NCI-H2081 (cell line): Measurements from ENCODE around the gene MAN1C1.
A peak's percentile ranks its signal among the peaks of the same experiment; 100 is the strongest.

Experiments
- DNase-seq, 2 experiments: peaks; one replicate each; lab custom pipeline; 2025; lab: John Stamatoyannopoulos, UW

The MAN1C1 gene

DNA sequence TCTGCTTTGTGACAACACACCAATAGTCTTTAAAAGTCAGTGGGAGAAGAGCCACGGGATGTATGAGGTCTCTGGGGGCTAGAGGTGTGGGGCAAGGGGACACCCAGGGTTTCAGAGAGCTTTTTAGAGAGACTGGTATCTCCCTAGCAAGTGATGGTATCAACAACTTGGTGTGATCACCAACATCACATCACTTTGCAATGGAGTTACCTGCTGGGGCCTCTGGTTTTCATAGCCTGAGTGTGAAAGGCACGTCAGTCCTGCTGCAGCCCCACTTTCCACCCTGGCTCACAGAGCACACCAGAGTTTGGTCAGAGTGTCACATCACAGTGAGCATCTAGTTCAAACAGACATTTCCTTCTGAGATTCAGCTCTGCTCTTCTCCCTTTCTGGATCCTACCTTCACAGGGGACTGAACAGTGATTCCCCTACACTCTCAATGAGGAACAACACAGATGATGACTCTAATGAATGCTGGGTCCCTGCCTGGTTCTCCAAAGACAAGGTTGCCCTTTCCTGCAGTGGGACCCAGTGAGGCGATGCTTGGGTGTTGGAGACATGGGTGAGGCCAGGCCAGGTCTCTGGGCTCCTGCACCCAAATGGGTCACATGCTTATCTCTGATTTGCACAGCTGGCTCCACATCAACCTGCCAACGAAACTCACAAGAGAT, 2.0 kb upstream of the MAN1C1 start:
- no peak for DNase-seq

DNA sequence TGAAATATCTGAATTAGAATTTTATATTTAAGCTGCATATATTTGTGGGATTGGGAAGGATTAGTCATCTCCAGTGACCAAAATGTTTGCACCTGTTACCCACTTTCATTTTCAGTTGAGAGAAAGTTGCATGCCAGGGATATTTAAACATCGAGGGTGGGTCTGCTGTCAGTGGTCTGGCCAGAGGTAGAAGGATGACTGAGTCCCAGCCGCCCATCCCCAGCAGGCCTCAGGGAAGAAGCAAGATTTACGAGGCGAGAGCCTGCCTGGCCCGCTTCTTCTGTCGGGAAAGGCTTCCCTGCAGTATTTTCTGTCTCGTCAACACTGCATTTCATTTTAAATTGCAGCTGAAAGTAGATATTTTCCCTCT, 1.4 kb upstream of the MAN1C1 start:
- no peak for DNase-seq

DNA sequence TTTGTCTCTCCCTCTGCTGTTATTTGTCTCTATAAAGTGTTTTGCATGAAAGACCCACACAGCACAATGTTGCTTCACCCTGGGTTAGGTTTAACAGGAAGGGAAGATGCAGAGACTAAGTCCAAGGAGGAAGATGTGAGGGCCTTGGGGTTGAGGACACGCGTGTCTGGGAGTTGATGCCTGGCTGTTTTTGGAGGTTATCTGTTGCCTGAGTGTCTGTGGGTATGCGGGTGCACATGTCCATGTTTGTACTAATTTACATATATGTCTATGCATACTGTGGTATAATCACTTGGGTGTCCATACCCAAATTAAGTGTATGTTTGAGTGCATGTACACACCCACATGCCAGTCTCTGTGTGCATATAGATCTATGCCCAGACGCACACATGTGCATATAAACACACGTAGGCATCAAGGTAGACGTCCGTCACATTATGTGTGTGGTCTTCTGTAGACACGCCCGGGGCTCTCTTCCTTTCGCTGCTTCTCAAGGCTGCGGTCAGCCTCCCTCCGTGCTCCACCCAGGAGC, 962 bp upstream of the MAN1C1 start:
- DNase-seq, result no peak

DNA sequence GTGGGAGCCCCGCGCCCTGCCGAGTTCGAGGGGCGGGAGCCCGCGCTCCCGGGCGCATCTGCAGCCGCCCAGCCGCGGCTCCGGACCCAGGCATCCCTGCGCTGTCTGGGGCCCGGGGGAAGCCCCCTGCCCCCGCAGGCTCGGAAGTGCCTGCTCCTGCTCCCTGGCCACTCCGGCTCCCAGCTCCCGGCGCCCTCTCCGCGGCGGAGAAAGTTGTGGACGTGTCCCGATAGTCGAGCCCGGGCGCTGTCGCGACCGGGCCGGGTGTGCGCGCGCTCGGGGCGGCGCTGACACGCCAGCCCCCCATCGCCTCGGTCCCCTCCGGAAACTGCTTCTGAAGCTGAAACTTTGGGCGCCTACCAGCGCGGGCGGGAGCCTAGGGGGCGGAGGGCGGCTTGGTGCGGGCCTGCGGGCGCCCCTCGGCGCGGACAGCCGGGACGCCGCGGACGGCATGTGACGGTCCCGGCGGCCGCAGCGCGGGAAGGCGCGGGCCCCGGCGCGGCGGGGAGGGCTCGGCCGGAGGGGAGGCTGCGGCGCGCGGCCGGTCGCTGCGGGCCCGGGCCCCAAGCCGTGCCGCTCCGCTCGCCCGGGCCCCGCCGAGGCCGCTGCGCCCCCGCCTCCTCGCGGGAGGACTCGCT, 515 bp downstream of the MAN1C1 start:
- DNase-seq, result no peak

DNA sequence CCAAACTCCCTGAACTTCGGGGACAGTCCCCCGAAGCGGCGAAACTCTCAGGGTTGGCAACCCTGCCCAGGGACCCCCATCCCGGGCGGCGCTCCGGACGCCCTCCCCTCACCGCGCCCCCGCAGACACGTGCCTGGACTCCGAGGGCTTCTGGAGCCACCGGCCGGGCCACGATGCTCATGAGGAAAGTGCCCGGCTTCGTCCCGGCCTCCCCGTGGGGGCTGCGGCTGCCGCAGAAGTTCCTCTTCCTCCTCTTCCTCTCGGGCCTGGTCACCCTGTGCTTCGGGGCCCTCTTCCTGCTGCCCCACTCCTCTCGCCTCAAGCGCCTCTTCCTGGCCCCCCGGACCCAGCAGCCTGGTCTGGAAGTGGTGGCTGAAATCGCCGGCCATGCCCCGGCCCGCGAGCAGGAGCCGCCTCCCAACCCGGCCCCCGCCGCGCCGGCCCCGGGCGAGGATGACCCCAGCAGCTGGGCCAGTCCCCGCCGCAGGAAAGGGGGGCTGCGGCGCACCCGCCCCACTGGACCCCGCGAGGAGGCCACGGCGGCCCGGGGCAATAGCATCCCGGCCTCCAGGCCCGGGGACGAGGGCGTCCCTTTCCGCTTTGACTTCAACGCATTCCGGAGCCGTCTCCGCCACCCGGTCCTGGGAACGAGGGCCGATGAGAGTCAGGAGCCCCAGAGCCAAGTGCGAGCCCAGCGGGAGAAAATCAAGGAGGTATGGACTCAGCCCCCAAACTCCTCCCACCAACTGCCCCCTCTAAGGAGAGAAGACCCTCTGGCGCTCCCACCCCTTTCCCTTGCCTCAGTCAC, 1.2 kb downstream of the MAN1C1 start:
- no peak for DNase-seq

DNA sequence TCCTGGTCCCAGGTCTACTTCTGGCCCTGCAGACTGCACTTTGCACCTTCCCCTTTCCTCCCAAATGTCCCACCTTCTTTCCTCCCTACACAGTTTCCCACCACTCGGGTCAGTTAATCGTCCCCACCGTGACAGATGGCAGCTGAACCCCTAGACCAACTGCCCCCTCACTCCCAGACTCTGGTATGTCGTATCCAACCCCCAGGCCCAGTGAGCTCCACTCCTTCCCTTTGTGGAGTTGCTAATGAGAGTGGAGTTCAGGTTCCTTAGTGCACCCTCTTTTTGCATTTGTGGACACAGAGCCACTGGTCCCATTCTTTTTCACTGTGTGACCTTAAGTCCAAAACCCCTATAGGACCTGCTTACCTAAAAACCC, 1.8 kb downstream of the MAN1C1 start:
- no peak for DNase-seq

DNA sequence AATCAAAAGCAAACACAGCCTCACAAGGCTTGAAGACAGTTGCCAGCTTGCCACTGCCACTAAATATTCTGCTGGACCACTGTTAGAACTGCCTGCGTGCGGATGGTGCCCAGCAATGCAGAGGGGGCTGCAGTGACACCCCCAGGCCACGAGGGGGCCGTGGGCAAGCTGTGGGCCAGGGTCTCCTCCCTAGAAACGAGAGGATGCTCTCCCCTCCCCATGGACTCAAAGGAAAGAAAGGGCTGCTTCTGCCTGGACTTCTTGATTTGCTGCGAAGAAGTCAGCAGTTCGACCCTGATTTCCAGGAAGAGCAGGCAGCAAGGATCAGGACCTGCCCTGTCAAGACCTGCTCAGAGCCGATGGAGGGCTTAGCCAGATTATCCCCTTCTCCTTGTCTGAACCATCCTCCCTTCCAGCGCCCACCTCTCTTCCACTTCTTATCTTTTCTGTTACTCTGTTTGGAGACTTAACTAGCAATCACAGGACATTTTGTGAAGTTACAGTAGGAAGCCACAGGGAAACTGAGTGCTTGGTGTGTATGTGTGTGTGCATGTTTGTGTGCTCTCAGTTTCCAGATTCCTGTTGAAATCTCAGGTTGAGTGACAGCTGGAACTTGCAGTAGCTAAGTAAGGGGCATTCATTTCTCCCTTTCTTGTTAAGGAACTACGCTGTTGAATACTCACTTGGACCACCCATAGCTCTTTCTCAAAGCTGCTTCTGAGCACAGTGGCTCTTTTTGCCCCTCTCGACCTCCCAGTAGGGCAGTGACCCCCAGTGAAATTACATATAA, 2.7 kb downstream of the MAN1C1 start:
- DNase-seq, result peak; percentile 25 to 56

DNA sequence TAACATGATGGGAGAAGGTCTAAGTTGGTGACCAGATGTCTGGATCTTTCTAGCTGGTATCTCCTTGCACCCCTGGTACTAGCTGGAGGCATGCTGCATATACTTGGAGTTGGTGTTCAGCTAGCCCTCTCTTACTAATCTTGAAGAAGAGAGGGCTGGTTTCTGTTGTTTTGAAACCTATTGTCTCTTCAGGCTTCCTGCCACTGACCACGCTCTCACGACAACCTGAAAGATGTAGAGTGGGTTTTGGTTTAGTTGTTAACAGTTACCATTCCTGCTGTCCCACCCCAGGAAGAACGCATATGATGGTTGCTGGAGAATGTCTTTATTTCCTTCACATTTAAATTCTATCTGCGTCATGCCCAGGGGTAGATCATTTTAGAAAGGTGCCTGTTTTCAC, 3.6 kb downstream of the MAN1C1 start:
- DNase-seq, result no peak

DNA sequence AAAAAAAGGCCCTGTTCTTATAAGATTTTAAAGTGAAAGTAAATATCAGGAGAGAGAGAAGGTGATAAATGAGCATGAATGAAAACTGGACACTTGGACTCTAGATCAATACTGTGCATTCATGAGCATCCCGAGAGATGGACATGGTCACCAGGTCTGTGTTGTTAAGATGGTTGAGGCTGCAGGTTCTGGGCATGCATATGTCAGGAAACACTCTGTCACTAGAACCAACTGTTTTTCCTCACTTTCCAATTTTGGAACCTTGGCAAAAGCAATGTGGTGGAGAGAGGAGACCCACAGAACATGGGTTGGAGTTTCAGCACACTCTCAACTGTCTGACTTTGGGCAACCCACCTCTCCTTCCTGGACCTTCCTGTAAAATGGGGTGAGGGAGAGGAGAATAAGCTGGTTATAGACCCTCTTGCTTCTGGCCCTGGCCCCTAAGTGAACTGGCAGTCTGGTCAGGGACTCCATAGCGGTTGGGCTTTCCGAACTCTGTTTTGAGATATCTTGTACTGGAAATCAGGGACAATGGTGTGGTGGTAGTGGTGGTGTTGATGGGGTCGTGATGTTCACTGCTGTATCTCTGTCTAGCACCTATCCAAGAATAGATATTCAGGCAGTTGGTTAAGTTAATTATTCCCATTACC, 4.2 kb downstream of the MAN1C1 start:
- no peak for DNase-seq

DNA sequence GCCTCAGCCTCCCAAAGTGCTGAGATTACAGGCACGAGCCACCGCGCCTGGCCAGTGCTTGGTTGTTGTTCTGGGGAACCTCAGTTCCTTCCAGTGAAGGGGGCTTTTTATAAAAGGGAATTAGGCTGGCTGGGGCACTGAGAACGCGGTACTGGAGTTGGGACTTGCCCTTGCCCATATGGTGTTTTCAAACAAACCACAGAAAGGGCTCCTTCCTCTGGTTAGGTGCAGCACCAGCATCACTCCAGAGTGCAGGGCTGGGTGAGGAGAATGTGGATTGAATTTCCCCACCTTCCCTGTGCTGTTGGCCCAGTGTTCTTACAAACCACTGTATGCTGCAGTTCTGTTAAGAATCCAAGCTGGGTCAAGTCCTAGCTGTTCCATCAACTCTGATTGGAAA, 5.3 kb downstream of the MAN1C1 start:
- DNase-seq, result no peak

DNA sequence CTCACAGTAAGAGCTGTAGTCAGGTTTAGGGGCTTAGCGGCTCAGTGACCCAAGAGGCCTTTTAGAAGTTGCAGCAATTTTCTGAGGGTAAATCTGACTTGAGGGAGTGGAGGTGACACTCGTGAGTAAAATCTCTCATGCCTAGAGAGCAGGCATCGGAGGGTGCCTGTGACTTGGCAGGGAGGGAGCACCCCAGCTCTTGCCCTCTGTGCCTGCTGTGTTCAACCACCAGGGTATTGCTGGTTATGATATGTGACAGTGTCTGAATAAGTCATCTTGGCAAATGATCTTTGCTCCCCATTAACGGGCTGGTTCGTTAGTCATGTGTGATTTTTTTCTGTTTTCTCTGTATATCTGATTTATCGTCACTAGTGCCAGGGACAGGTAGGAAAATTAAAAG, 5.9 kb downstream of the MAN1C1 start:
- no peak for DNase-seq

DNA sequence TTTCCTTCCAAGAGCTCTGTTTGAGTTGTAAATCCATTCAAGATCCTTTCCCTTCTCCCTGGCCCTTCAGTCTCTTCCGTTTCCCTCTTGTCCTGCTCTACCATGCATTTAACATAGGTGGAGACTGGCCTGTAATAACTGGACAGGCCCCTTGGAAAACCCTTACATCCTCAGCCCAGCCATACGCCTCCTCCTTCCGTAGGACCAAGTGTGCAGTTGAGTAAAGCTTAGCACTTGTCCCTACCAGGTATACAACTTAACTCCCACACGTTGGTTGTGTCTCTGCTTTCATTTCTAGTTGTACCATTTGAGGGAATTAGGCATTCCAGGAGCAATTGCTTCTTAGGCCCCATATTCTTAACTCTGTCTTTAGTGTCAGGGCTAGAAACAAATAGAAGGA, 6.4 kb downstream of the MAN1C1 start:
- no peak for DNase-seq

DNA sequence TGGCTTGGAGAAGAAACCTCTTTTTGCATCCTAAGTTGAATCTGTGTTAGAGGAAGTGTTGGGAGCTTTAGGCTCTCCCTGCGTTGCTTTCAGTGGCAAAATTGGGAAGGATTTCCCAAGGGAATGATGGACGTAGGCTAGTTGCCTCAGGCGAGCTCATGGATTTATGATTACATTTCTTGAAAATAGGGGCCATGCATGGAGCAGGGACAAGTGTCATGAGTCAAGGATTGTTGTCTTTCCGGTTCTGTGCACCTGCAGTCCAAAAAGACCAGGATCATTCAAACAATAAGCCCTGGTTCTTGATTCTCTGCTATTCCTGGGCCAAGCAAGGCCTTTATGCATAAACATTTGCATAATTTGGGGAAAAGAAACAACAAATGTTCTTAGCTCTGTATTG, 7.1 kb downstream of the MAN1C1 start:
- no peak for DNase-seq

DNA sequence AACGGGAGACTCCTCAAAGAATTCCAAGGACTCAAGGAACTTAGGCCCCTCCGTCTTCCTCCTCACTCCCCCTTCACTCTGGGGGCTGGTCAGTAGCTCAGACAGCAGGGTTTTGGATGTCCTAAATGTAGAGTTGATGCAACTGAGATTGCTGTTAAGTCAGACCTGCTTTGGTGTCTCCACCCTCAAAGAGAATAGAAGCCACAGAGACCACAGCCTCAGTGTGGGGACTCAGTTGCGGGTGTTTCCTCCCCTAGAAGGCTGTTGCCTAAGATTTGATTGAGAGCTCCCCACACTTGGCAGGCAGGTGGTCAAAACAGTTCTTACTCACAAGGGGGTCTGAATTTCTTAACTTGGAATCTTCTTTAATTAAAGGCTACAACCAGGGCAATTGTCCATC, 7.6 kb downstream of the MAN1C1 start:
- no peak for DNase-seq

DNA sequence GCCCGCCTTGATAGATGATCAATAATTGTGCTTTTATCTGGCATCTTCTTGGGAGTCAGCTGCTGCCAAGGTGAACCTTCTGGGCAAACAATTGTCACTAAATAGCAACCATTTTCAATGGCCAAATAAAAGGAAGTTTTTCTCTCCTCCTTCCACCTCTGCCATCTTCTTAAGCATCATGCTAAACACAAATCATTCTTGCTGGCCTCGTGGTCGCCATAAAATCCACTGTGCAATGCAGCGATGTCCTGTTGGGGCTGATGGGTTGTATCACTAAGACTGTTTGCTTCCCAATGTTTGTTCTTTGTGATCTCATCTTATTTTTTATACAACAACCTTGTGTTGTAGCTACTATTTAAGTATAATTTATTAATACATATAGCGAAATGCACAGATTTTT, 8.0 kb downstream of the MAN1C1 start:
- no peak for DNase-seq

DNA sequence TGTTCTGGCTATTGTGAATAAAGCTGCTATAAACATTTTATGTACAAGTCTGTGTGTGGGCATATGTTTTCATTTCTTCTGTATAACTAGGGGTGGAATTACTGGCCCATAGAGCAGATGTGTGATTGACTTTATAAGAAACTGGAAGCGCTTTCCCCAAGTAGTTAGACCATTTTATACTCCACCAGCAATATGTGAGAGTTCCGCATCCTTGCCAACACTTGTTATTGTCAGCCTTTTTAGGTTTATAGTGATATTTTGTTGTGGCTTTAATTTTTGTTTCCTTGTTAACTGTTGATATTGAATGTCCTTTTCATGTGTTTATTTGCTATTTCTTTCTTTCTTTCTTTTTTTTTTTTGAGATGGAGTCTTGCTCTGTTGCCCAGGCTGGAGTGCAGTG, 9.4 kb downstream of the MAN1C1 start:
- DNase-seq, result no peak

DNA sequence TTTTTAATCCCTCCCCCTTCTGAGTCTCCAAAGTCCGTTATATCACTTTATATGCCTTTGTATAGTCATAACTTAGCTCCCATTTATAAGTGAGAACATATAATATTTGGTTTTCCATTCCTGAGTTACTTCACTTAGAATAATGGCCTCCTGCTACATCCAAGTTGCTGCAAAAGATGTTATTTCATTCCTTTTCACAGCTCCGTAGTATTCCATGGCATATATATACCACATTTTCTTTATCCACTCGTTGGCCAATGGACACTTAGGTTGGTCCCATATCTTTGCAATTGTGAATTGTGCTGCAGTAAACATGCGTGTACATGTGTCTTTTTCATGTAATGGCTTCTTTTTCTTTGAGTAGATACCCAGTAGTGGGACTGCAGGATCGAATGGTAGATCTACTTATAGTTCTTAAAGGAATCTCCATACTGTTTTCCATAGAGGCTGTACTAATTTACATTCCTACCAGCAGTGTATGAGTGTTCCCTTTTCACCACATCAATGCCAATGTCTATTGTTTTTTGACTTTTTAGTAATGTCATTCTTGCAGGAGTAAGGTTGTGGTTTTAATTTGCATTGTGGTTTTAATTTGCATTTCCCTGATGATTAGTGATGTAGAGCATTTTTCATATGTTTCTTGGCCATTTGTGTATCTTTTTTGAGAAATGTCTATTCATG, 12.3 kb downstream of the MAN1C1 start:
- no peak for DNase-seq

DNA sequence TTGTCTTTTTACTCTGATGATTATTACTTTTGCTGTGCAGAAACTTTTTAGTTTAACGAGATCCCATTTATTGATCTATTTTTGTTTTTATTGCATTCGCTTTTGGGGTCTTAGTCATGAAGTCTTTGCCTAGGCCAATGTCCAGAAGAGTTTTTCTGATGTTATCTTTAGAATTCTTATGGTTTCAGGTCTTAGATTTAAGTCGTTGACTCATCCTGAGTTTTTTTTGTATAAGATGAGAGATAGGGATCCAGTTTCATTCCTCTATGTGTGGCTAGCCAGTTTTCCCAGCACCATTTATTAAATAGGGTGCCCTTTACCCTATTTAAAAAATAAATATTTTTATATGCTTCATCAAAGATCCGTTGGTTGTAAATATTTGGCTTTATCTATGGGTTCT, 13.2 kb downstream of the MAN1C1 start:
- no peak for DNase-seq

DNA sequence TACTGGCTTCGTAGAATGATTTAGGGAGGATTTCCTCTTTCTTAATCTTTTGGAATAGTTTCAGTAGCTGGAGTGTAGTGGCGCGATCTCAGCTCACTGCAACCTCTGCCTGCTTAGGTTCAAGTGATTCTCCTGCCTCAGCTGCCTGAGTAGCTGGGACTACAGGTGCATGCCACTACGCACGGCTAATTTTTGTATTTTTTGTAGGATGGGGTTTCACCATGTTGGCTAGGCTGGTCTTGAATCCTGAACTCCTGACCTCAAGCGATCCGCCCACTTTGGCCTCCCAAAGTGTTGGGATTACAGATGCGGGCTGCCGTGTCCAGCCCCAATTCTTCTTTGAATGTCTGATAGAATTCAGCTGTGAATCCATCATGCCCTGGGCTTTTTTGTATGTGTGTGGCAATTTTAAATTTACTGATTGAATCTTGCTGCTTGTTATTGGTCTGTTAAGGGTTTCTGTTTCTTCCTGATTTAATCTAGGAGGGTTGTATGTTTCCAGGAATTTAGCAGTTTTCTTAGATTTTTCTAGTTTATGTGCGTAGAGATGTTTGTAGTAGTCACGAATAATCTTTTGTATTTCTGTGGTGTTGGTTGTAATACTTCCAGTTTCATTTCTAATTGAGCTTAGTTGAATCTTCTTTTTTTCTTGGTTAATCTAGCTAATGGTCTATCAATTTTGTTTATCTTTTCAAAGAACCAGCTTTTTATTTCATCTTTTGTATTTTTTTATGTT, 15.3 kb downstream of the MAN1C1 start:
- no peak for DNase-seq

DNA sequence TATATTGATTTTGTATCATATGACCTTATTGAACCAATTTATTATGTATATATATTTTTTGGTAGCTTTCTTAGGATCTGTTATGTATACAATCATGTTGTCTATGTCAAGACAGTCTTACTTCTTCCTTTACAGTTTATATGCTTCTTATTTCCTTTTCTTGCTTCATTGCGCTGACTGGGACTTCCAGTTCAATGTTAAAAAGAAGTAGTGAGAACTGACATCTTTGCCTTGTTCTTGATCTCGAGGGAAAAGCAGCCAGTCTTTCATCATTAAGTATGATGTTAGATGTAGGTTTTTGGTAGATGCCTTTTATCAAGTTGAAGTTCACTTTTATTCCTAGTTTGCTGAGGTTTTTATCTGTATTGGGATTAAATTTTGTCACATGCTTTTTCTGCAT, 17.5 kb downstream of the MAN1C1 start:
- no peak for DNase-seq

DNA sequence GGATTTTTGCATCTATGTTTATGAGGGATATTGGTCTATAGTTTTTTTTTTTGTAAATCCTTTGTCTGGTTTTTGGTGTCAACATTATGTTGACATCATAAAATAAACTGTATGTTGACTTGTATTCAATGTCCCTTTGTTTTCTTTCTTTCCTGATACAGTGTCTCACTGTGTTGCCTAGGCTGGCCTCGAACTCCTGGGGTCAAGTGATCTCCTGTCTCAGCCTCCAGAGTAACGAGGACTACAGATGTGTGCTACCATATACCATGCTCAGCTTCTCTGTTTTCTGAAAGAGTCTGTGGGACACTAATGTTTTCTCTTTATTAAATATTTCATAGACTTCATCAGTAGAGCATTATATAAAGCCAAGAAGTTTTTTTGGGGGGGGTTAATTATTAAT, 18.3 kb downstream of the MAN1C1 start:
- no peak for DNase-seq
